Measurements from ENCODE around the gene FOXP1. TPM values are rescaled to one million over a fixed set of nuclear protein-coding genes. Genes with fewer than 3 reads are reported as not detected.

FOXP1 gene
- total RNA-seq, 1 experiment from 2014 or later = 58.4 TPM

- Histone ChIP-seq H3K9me3 (ENCODE audit: low read depth, low read length, poor library complexity, severe bottlenecking) (no peaks in the 10 kb centered on the region), H3K27me3 (replicated peaks; ENCODE audit: insufficient read depth, low read depth, low read length, poor library complexity) (no peaks in the 10 kb centered on the region), H3K4me1 (ENCODE audit: insufficient read depth, low read length, poor library complexity, severe bottlenecking) (peaks cover 21% of the 10 kb centered on the region), H3K27ac (ENCODE audit: low read depth, low read length, poor library complexity, severe bottlenecking) (peak overlapping the region; percentile 19), H3K4me3 (ENCODE audit: low read depth, low read length, poor library complexity, severe bottlenecking) (no peak overlapping the region), H3K36me3 (ENCODE audit: insufficient read depth, low read length, poor library complexity, severe bottlenecking) (peaks cover 5% of the 10 kb centered on the region)
- CTCF ChIA-PET = no interaction called here
- intact Hi-C loops (cut with micrococcal nuclease; ENCODE audit: unreplicated experiment) = no loop called here
- no peak for DNase-seq (ENCODE audit: low spot score)
- TF ChIP-seq CTCF (conservative IDR thresholded peaks at IDR 0.05; ENCODE audit: low read depth, low read length) = no peak
- TF ChIP-seq EZH2 (IDR thresholded peaks at IDR 0.05; ENCODE audit: borderline replicate concordance, low read depth, low read length, poor library complexity, severe bottlenecking) = no peak
- POLR2A ChIA-PET (ENCODE audit: low non-redundant PET) = no interaction called here
- no TSS peak for BruUV-seq (replicated peaks)
These were observed 473.6 kb downstream of the FOXP1 start for GRCh38 chr3:71109977-71110285.

- CTCF ChIA-PET = no interaction called here
- no peak for DNase-seq (ENCODE audit: low spot score)
- TSS peak; percentile 22 for BruUV-seq (replicated peaks)
- Histone ChIP-seq H3K9me3 (ENCODE audit: low read depth, low read length, poor library complexity, severe bottlenecking) (no peaks in the 10 kb centered on the region), H3K27me3 (replicated peaks; ENCODE audit: insufficient read depth, low read depth, low read length, poor library complexity) (no peaks in the 10 kb centered on the region), H3K27ac (ENCODE audit: low read depth, low read length, poor library complexity, severe bottlenecking) (peak overlapping the region; percentile 19), H3K4me3 (ENCODE audit: low read depth, low read length, poor library complexity, severe bottlenecking) (no peak overlapping the region), H3K4me1 (ENCODE audit: insufficient read depth, low read length, poor library complexity, severe bottlenecking) (peaks cover 23% of the 10 kb centered on the region), H3K36me3 (ENCODE audit: insufficient read depth, low read length, poor library complexity, severe bottlenecking) (peaks cover 5% of the 10 kb centered on the region)
- POLR2A ChIA-PET (ENCODE audit: low non-redundant PET) = no interaction called here
- no peak for TF ChIP-seq EZH2 (IDR thresholded peaks at IDR 0.05; ENCODE audit: borderline replicate concordance, low read depth, low read length, poor library complexity, severe bottlenecking)
- TF ChIP-seq CTCF (conservative IDR thresholded peaks at IDR 0.05; ENCODE audit: low read depth, low read length) = no peak
- intact Hi-C loops (cut with micrococcal nuclease; ENCODE audit: unreplicated experiment) = no loop called here
These were observed 474.1 kb downstream of the FOXP1 start for GRCh38 chr3:71109241-71109976.

- BruUV-seq (replicated peaks) = no TSS peak
- DNase-seq (ENCODE audit: low spot score) = no peak
- intact Hi-C loops (cut with micrococcal nuclease; ENCODE audit: unreplicated experiment) = no loop called here
These were observed 475.6 kb downstream of the FOXP1 start for GRCh38 chr3:71107926-71108325.

More at GRCh38 chr3:71107926-71108325, 475.6 kb downstream of the FOXP1 start:
- ChIA-PET CTCF (no interaction called here), POLR2A (ENCODE audit: low non-redundant PET) (no interaction called here)
- Histone ChIP-seq H3K27me3 (replicated peaks; ENCODE audit: insufficient read depth, low read depth, low read length, poor library complexity) (no peaks in the 10 kb centered on the region), H3K36me3 (ENCODE audit: insufficient read depth, low read length, poor library complexity, severe bottlenecking) (peaks cover 5% of the 10 kb centered on the region), H3K27ac (ENCODE audit: low read depth, low read length, poor library complexity, severe bottlenecking) (no peak overlapping the region), H3K9me3 (ENCODE audit: low read depth, low read length, poor library complexity, severe bottlenecking) (no peaks in the 10 kb centered on the region), H3K4me3 (ENCODE audit: low read depth, low read length, poor library complexity, severe bottlenecking) (no peak overlapping the region), H3K4me1 (ENCODE audit: insufficient read depth, low read length, poor library complexity, severe bottlenecking) (peaks cover 33% of the 10 kb centered on the region)
- TF ChIP-seq CTCF (conservative IDR thresholded peaks at IDR 0.05; ENCODE audit: low read depth, low read length) = no peak
